Bone marrow (tissue), 2 donors: ENCODE results near the gene ZC2HC1C.
A peak's percentile ranks its signal among the peaks of the same experiment; 100 is the strongest.

Experiments
- DNase-seq, 2 donors: peaks; one replicate each; lab custom pipeline; 2025; lab: John Stamatoyannopoulos, UW

Gene ZC2HC1C

GRCh38 chr14:75069121-75069810 lies at the start of gene ZC2HC1C:
Gene ZC2HC1C (plus strand): TSS chr14:75069641. CDS start chr14:75070574, 933 bp downstream.
- peak; percentile 19 to 54 for DNase-seq

- no peak for DNase-seq
Measured at GRCh38 chr14:75022655-75023054, 46.8 kb upstream of the ZC2HC1C start.

GRCh38 chr14:75023108-75023507 lies 46.3 kb upstream of the ZC2HC1C start:
- no peak for DNase-seq

GRCh38 chr14:75025082-75025481 lies 44.4 kb upstream of the ZC2HC1C start:
- DNase-seq, result peak in 1 of 2 donors; percentile 60

- no peak for DNase-seq
Measured at GRCh38 chr14:75025876-75026275, 43.6 kb upstream of the ZC2HC1C start.

GRCh38 chr14:75030147-75030546 lies 39.3 kb upstream of the ZC2HC1C start:
- no peak for DNase-seq

- no peak for DNase-seq
Measured at GRCh38 chr14:75032939-75033338, 36.5 kb upstream of the ZC2HC1C start.

- DNase-seq, result no peak
Measured at GRCh38 chr14:75040507-75040906, 28.9 kb upstream of the ZC2HC1C start.

GRCh38 chr14:75040959-75041358 lies 28.5 kb upstream of the ZC2HC1C start:
- no peak for DNase-seq

- DNase-seq, result no peak
Measured at GRCh38 chr14:75041613-75042012, 27.8 kb upstream of the ZC2HC1C start.

- DNase-seq, result no peak
Measured at GRCh38 chr14:75042035-75042434, 27.4 kb upstream of the ZC2HC1C start.

- no peak for DNase-seq
Measured at GRCh38 chr14:75044322-75044721, 25.1 kb upstream of the ZC2HC1C start.

- DNase-seq, result no peak
Measured at GRCh38 chr14:75044752-75045151, 24.7 kb upstream of the ZC2HC1C start.

- DNase-seq, result no peak
Measured at GRCh38 chr14:75046275-75046674, 23.2 kb upstream of the ZC2HC1C start.

- DNase-seq, result no peak
Measured at GRCh38 chr14:75046899-75047298, 22.5 kb upstream of the ZC2HC1C start.

- DNase-seq, result no peak
Measured at GRCh38 chr14:75047506-75047905, 21.9 kb upstream of the ZC2HC1C start.

GRCh38 chr14:75048101-75048500 lies 21.3 kb upstream of the ZC2HC1C start:
- no peak for DNase-seq

- DNase-seq, result no peak
Measured at GRCh38 chr14:75049136-75049535, 20.3 kb upstream of the ZC2HC1C start.

GRCh38 chr14:75049731-75050201 lies 19.7 kb upstream of the ZC2HC1C start:
- no peak for DNase-seq

GRCh38 chr14:75050852-75051555 lies 18.4 kb upstream of the ZC2HC1C start, which contains the start of gene MLH3:
Gene MLH3 (minus strand): TSS chr14:75051467. CDS start chr14:75049655, 1,812 bp downstream.
- peak; percentile 43 to 59 for DNase-seq

GRCh38 chr14:75051556-75051899 lies 17.9 kb upstream of the ZC2HC1C start:
- DNase-seq, result no peak

GRCh38 chr14:75053396-75054291 lies 15.8 kb upstream of the ZC2HC1C start:
- DNase-seq, result no peak
